HG03159 (cell line): ENCODE results near the gene LMOD2.

Source experiments
- ATAC-seq: cut with Tn5 transposase; IDR thresholded peaks from one replicate; pipeline ENCODE4 v1.9.1; 2021; ENCODE audit warnings: mild to moderate bottlenecking, moderate library complexity; ENCODE audit not compliant: unreplicated experiment

The LMOD2 gene

GRCh38 chr7:123639631-123640030 lies 16.0 kb upstream of the LMOD2 start:
- no peak for ATAC-seq

DNA sequence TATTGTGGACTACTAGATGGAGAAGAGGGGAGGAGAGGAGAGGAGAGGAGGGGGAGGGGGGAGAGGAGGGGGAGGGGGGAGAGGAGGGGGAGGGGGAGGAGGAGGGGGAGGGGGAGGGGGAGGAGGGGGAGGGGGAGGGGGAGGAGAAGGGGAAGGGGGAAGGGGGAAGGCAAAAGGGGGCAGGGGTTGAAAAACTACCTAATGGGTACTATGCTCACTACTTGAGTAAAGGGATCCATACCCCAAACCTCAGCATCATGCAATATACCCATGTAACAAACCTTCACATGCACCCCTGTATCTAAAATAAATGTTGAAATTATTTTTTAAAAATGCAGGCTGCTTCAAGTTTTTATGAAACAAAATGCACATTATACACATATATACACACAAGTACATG lies 15.1 kb upstream of the LMOD2 start:
- no peak for ATAC-seq

DNA sequence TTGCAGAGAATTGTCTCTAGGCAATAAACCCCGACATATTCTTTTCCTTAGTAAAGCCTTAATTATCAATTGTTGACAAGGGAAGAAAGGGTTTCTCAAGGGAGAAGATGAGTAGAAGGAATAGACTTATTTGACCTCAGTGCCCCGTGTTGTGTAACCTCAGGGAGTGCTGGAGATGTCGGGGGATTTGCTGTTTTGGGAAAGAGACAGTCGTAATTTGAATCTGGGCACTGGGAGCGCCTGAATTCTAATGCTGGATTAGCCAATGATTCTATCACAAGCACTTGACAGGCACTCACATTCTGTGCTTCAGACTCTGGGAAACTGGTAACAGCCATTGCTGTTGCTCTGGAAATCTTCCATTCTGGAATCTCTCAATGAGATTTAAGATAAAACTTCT lies 13.8 kb upstream of the LMOD2 start:
- ATAC-seq: no peak

DNA sequence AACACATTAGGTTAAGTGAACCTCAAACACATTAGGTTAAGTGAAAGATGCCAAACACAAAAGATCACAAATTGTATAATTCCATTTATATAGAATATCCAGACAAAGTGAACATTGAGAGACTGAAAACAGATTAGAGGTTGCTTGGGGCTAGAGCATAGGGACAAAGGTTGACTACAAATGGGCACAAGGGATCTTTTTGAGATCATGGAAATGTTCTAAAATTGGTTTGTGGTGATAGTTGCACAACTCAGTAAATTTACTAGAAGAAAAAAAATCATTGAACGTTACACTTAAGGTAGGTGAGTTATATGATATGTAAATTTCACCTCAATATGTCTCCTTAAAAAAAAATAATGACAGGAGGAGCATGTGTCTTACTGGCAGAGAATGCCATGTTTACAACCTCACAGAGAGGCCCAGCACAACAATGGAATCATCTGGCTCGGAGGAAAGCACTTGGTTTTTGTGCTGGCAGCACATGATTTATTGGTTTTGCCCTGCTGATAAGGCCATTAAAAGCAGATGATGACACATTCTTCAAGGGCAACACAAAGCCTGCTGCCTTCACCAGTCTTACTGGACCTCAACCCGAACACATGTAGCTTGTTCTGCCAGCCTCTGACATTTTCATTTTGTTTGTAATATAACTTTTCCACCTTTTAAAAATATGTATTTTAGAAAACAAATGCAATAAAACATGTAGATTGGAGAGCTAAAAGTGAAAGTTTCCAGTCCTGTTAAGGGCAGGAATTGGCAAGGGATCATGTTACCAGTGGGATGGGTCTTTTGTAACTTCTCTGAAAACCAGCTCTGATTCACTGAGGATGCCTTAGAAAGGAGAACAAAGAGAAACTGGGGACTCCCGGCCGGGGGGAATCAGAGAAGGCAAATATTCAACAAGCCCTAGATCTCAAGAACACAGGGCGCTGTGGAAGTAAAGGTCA lies 11.9 kb upstream of the LMOD2 start:
- no peak for ATAC-seq

DNA sequence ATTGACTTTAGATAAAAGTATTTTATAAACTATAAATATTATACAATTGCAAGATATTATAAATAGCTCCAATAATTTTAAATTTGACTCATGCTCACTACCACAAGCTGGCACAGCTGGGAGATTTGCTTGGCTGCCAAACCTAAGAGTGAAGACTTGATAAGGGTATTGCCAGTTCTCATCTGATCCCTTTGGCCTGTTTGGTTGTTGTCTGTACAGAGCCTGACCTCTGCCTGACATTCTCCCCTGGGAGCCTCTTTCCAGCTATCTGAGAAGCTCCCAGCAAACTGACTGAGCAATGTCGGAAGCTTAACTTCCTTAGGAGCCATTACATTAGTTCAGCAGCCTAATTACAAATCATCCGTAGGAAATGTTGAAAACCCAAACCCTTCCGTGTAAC lies 10.2 kb upstream of the LMOD2 start:
- ATAC-seq: no peak

- ATAC-seq: no peak
Observed at GRCh38 chr7:123647106-123647730, 8.4 kb upstream of the LMOD2 start.

DNA sequence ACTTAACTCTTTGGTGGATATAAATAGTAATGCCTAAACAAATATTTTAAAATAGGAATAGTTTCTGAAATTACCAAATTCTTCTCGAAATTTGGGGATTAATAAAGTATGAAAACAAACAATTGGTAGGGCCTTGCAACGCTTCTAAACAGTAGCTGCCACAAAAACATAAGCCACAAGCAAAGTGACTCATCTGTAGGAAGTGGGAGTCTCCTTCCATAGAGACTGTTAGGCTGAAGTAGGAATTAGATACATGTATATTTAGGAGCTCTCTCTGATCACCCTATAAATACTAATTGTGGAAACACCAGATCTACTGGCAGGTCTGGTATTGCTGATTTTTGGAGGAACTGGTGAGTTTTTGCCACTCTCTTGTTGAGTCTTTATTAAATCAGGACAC lies 5.7 kb upstream of the LMOD2 start:
- no peak for ATAC-seq

GRCh38 chr7:123650595-123650994 lies 5.1 kb upstream of the LMOD2 start:
- no peak for ATAC-seq

GRCh38 chr7:123652406-123652805 lies 3.3 kb upstream of the LMOD2 start:
- ATAC-seq: no peak

GRCh38 chr7:123653162-123653561 lies 2.5 kb upstream of the LMOD2 start:
- ATAC-seq: no peak

- ATAC-seq: no peak
Observed at GRCh38 chr7:123656544-123657303, 1.1 kb downstream of the LMOD2 start.

- no peak for ATAC-seq
Observed at GRCh38 chr7:123657304-123657685, 1.6 kb downstream of the LMOD2 start.

GRCh38 chr7:123658023-123658422 lies 2.4 kb downstream of the LMOD2 start:
- ATAC-seq: no peak

DNA sequence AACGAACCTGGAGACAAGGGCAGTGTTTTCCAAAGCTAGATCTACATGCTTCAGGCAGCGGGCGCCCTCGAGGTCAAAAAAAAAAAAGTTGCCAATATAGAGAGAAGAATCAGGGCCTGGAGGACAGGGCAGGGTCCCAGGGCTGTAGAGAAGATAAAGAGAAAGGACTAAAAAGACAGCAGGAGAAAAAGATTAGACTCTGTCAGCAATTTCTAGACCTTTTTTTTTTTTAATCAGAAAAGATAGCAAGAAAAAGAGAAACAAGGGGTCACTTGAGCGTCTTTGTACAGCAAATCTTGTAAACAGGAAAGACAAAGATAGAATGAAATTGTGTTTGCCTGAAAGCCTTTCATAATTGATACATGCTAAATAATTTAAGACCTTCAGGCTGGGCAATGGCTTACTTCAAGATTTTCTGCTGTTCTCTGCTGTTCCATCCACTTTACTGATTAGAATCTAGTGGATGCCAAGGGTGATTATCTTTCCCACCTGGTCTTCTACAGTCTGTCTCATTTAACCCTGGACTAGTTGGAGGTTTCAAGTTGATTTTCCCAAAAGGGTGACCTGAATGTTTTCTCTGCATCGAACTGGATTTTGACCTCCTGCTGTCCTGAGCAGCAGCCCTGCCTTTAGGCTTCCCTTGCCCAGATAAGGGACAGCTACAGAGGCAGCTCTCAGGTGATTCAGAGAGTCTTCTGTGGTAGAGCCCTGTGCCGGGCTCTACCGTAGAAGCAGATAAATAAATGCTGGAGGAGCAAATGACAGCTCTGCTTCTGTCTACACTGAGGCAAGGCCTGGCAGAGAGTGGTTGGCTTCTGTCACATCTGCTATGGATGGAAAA lies 5.1 kb downstream of the LMOD2 start:
- no peak for ATAC-seq

DNA sequence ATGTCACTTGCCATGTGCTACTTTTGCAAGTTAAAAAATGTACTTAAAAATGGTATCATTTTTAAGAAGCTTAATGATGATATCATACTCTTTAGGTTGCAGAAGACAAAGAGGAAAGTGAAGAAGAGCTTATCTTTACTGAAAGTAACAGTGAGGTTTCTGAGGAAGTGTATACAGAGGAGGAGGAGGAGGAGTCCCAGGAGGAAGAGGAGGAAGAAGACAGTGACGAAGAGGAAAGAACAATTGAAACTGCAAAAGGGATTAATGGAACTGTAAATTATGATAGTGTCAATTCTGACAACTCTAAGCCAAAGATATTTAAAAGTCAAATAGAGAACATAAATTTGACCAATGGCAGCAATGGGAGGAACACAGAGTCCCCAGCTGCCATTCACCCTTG lies 6.1 kb downstream of the LMOD2 start:
- no peak for ATAC-seq

- no peak for ATAC-seq
Observed at GRCh38 chr7:123662293-123662692, 6.6 kb downstream of the LMOD2 start.

DNA sequence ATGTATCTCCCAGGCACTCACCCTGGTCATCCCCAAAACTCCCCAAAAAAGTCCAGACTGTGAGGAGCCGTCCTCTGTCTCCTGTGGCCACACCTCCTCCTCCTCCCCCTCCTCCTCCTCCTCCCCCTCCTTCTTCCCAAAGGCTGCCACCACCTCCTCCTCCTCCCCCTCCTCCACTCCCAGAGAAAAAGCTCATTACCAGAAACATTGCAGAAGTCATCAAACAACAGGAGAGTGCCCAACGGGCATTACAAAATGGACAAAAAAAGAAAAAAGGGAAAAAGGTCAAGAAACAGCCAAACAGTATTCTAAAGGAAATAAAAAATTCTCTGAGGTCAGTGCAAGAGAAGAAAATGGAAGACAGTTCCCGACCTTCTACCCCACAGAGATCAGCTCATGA lies 7.1 kb downstream of the LMOD2 start:
- no peak for ATAC-seq

DNA sequence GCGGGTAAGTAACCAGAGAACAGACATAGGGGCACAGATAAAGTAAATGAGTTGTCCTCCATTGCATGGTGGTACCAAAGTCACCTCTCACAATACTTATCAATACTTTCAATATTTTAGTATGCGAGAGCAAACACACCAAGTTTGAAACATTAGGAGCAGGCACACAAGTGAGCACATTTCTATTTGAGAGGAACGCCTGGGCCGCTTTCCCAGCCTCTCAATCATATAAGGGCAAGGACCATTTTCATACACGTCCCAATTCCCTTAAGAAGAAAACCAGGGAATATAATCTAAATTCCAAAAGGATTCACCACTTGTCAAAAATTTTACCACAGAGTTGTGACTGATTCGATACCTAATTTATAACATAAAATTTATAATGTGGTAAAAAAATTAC lies 7.5 kb downstream of the LMOD2 start:
- ATAC-seq: no peak

DNA sequence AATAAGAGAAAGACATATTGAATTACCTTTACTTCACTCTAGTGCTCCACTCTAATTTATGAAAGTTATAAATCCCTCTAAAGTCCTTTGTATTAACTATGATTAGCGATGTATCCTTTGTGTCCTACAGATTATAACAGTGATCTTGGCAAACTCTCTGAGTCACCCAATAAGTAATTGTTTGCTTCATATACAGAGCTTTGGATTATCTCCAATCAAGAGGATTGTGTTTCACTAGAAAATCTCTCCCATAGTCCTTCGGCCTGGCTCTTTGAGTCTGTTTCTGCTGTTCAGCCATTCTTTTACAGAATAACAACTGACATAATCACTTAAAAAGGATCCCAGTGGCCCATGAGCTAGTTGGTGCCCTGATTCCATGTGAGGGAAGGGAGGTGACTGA lies 9.5 kb downstream of the LMOD2 start:
- ATAC-seq: no peak

DNA sequence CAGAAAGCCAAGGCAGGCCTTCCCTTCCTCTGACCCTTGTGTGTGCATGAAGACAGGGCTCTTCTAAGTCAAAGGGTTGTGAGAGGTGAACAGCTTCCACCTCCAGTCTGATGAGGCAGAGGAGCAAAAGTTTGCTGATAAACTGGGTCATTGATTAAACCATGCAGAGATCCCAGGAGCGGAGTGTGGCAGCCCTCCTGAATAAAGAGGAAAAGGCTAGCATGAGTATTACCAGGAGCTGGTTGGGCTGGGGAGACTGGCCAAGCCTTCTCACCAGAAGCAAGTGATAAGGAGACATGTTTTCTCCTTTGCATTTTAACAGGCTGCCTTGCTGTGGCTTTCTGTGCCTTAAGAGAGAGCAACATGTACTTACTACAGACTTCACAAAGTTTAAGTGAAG lies 10.2 kb downstream of the LMOD2 start:
- ATAC-seq: no peak

DNA sequence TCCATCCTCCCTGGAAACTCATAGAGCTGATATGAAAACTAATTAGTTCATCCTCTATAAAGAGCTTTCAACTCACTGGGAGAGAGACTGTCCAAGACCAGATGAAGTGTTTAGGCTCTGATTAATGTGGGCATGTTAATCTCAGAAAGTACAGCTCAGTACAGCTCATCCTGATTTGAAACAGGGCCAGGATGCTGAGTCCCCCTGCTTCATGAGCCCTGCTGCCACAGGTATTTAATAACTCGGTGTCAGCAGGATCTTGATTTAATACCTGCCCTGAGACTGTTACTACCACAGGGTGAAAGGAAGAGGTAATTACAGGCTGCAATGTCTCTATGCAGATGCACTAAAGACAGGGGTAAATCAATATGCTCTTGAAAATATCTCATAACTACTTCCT lies 10.8 kb downstream of the LMOD2 start:
- ATAC-seq: no peak
